ENCODE results near the gene YRDC.
A peak's percentile ranks its signal among the peaks of the same experiment; 100 is the strongest.

YRDC gene

DNA sequence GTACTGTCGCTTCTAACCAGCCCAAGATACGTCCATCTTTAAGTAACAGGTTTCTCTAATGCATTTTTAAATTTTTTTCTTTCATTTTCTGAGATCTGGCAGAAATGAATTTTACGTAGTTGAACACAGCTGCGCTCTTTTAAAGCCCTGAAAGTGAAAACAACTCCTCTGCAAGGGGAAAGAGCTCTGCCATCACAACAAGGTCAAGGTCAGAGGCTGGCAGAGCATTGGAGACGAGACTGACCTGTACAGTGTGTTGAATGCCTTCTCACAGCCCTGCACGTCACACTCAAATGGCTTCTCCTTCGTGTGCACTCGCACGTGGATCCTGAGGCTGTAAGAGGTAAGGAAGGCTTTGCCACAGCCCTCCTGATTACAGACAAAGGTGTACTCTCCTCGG, 31.7 kb upstream of the YRDC start:
- Mint-ChIP-seq H3K27me3 (ENCODE audit: low read depth) (no peaks in the 10 kb centered on the region), H3K4me3 (no peak overlapping the region), H3K4me1 (ENCODE audit: low read depth) (peaks cover 9% of the 10 kb centered on the region), H3K9me3 (no peaks in the 10 kb centered on the region), H3K27ac (no peak overlapping the region), H3K36me3 (ENCODE audit: low read depth) (peaks cover 42% of the 10 kb centered on the region)
- DNase-seq (ENCODE audit: low spot score): no peak

DNA sequence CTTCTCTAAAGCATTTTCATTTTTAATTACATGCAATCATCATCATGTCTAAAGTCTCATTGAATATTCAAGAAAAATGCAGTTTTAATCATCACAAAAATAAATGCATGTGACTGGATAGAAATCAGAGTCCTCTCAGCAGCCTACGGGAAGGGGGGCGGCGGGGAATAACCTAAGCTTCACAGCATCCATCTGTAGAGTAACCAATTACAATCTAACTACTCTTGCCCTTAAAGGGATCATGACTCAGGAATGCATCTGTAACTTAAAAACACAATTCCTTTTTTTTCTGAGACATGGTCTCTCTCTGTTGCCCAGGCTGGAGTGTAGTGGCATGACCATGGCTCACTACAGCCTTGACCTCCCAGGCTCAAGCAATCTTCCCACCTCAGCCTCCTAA, 28.8 kb upstream of the YRDC start:
- Mint-ChIP-seq H3K27me3 (ENCODE audit: low read depth) (no peaks in the 10 kb centered on the region), H3K36me3 (ENCODE audit: low read depth) (peaks cover 49% of the 10 kb centered on the region), H3K4me1 (ENCODE audit: low read depth) (peaks cover 4% of the 10 kb centered on the region), H3K27ac (no peak overlapping the region), H3K9me3 (no peaks in the 10 kb centered on the region), H3K4me3 (no peak overlapping the region)
- no peak for DNase-seq (ENCODE audit: low spot score)

DNA sequence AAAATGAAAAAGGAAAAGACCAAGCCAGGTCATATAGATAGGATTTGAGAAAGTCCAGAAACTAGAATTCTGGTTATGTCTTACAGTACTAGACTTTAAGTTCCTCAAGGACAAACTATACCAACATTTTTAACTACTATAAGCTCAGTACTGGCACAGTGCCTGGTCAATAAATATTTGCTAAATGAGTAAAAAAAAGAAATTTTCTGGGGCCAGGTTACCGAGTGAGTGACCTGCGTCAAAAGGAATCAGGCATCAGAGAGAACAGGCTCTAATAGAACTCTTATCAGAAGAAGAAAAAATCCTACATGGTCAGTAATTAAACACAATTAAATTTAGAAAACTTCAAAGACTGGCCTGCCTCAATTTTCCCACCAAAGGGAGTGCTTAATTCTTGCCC, 23.8 kb upstream of the YRDC start:
- H3K4me1 Mint-ChIP-seq (ENCODE audit: low read depth): no peaks in the 10 kb centered on the region
- DNase-seq (ENCODE audit: low spot score): no peak
- no peaks in the 10 kb centered on the region for H3K9me3 Mint-ChIP-seq
- H3K4me3 Mint-ChIP-seq: no peak overlapping the region
- H3K27me3 Mint-ChIP-seq (ENCODE audit: low read depth): no peaks in the 10 kb centered on the region
- no peak overlapping the region for H3K27ac Mint-ChIP-seq
- H3K36me3 Mint-ChIP-seq (ENCODE audit: low read depth): peaks cover 47% of the 10 kb centered on the region

DNA sequence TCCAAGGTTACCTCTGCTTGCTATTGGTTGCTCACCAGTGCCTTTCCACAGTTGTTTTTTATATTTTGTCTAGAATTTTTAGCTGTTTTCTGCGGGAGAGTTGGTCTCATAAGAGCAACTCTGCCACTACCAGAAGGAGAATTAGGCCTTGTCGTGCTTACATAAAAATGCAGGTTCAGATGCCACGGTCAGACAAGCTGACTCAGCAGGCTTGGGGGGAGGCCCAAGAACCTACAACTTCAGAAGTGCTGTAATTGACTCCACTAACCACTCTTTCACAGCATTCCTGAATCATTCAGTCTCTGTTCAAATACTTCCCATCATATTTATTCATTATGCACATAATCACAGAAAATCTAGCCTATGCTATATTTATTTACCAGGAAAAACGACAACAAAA, 23.1 kb upstream of the YRDC start:
- Mint-ChIP-seq H3K9me3 (no peaks in the 10 kb centered on the region), H3K27ac (no peak overlapping the region), H3K27me3 (ENCODE audit: low read depth) (no peaks in the 10 kb centered on the region), H3K36me3 (ENCODE audit: low read depth) (peaks cover 44% of the 10 kb centered on the region), H3K4me1 (ENCODE audit: low read depth) (no peaks in the 10 kb centered on the region), H3K4me3 (no peak overlapping the region)
- DNase-seq (ENCODE audit: low spot score): no peak

DNA sequence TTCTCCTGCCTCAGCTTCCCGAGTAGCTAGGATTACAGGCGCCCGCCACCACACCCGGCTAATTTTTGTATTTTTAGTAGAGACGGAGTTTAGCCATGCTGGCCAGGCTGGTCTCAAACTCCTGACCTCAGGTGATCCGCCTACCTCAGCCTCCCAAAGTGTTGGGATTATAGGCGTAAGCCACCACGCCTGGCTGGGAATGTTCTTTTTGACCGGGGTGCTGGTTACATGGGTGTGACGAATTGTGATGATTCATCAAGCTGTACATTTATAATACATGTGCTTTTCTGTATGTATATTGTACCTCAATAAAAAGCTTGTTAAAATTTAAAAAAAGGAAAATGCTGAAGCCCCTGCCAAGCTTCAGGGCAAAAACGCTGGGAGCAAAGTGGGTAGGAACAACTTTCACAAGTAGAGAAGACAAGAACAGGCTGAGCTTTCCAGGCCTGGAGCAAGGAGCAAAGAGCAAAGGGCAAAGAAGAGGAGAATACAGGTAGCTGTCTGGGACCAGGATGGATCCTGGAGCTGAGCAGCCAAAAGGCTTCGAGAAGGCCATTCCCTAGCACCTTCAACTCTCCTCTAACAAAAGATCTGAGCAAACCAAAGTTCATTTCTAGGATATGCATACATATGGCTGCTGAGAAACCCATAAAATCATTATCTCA, 20.5 kb upstream of the YRDC start:
- no peaks in the 10 kb centered on the region for H3K27me3 Mint-ChIP-seq (ENCODE audit: low read depth)
- no peak overlapping the region for H3K4me3 Mint-ChIP-seq
- peaks cover 6% of the 10 kb centered on the region for H3K4me1 Mint-ChIP-seq (ENCODE audit: low read depth)
- no peak overlapping the region for H3K27ac Mint-ChIP-seq
- H3K9me3 Mint-ChIP-seq: no peaks in the 10 kb centered on the region
- no peak for DNase-seq (ENCODE audit: low spot score)
- peaks cover 30% of the 10 kb centered on the region for H3K36me3 Mint-ChIP-seq (ENCODE audit: low read depth)

DNA sequence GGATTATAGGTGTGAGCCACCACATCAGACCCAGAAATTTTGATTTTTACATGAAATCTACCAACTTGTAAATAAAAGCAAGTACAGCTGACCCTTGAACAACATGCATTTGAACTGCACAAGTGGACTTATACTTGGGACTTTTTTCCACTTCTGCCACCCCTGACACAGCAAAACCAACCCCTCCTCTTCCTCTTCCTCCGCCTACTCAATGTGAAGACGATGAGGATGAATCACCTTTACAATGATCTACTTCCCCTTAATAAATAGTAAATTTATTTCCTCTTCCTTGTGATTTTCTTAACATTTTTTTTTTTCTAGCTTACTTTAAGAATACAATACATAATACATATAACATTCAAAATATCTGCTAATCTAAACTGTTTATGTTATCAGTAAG, 17.5 kb upstream of the YRDC start:
- no peak overlapping the region for H3K27ac Mint-ChIP-seq
- no peaks in the 10 kb centered on the region for H3K9me3 Mint-ChIP-seq
- H3K4me1 Mint-ChIP-seq (ENCODE audit: low read depth): peaks cover 6% of the 10 kb centered on the region
- peaks cover 34% of the 10 kb centered on the region for H3K36me3 Mint-ChIP-seq (ENCODE audit: low read depth)
- H3K27me3 Mint-ChIP-seq (ENCODE audit: low read depth): no peaks in the 10 kb centered on the region
- DNase-seq (ENCODE audit: low spot score): no peak
- no peak overlapping the region for H3K4me3 Mint-ChIP-seq

DNA sequence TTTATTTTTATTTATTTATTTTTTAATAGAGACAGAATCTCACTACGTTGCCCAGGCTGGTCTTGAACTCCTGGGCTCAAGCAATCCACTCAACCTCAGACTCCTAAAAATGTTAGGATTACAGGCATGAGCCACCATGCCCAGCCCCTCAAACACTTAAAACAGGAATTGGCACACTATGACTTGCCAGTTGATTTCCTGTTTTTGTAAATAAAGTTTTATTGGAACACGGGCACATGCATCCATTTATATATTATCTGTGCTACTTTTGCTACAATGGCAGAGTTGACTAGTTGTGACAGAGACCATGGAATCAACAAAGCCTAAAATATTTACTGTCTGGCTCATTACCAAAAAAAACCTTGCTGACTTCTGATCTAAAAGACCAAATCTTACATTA, 16.0 kb upstream of the YRDC start:
- Mint-ChIP-seq H3K27ac (no peak overlapping the region), H3K4me1 (ENCODE audit: low read depth) (peaks cover 6% of the 10 kb centered on the region), H3K27me3 (ENCODE audit: low read depth) (no peaks in the 10 kb centered on the region), H3K4me3 (no peak overlapping the region), H3K9me3 (no peaks in the 10 kb centered on the region), H3K36me3 (ENCODE audit: low read depth) (peaks cover 37% of the 10 kb centered on the region)
- no peak for DNase-seq (ENCODE audit: low spot score)

DNA sequence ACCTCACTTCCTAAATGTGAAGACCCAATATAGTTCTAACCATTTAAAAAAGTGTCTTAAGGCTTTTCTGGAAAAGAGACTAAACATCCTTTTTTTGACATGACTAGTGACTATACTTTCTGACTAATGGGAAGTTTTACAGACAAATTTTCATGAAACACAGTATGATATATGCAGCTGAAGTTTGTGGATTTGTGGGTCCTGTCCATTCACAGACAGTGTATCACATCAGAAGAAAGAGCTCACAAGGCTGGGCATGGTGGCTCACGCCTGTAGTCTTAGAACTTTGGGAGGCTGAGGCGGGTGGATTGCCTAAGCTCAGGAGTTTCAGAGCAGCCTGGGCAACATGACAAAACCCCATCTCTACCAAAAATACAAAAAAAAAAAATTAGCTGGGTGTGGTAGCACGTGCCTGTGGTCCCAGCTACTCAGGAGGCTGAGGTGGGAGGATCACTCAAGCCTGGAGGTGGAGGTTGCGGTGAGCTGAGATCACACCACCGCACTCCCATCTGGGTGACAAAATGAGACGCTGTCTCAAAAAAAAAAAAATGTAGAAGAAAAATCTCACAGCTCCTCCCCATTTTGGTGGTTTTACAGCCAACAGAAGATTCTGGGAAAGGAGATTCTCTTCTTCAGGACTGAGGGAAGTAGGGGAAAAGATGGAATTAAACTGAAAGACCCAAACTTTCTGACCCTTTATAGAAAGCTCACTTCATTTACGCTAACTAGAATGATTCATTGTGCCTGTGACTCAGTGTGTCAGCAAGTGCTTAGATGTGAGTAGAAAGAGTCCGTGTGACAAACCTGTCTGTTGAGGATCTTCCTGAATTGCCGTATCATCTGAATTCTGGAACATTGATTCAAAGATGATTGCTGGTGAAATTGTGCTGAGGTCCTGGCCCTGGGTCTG, 15.2 kb upstream of the YRDC start:
- Mint-ChIP-seq H3K4me3 (no peak overlapping the region), H3K27ac (no peak overlapping the region), H3K27me3 (ENCODE audit: low read depth) (no peaks in the 10 kb centered on the region), H3K36me3 (ENCODE audit: low read depth) (peaks cover 32% of the 10 kb centered on the region), H3K4me1 (ENCODE audit: low read depth) (peaks cover 6% of the 10 kb centered on the region), H3K9me3 (no peaks in the 10 kb centered on the region)
- DNase-seq (ENCODE audit: low spot score): no peak

DNA sequence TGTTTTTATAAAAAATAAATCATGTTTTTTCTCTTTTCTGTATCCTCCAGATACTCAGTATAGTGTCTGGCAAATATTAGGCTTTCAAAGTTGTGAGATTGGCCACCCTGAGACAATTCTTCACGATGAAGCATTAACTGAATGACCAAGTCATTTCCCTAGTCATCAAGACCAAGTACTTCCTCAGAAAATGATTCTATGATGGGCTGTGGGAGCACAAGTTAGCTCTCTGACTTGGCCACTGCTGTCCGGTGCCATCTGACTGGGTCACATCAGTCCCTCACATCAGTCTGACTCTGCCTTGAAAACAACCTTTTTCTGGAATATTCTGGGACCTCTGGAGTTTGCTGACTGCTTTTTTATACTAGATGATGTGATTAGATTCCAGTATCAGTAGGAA, 13.5 kb upstream of the YRDC start:
- H3K27ac Mint-ChIP-seq: no peak overlapping the region
- H3K36me3 Mint-ChIP-seq (ENCODE audit: low read depth): peaks cover 38% of the 10 kb centered on the region
- peaks cover 6% of the 10 kb centered on the region for H3K4me1 Mint-ChIP-seq (ENCODE audit: low read depth)
- H3K27me3 Mint-ChIP-seq (ENCODE audit: low read depth): no peaks in the 10 kb centered on the region
- DNase-seq (ENCODE audit: low spot score): no peak
- no peak overlapping the region for H3K4me3 Mint-ChIP-seq
- H3K9me3 Mint-ChIP-seq: no peaks in the 10 kb centered on the region

DNA sequence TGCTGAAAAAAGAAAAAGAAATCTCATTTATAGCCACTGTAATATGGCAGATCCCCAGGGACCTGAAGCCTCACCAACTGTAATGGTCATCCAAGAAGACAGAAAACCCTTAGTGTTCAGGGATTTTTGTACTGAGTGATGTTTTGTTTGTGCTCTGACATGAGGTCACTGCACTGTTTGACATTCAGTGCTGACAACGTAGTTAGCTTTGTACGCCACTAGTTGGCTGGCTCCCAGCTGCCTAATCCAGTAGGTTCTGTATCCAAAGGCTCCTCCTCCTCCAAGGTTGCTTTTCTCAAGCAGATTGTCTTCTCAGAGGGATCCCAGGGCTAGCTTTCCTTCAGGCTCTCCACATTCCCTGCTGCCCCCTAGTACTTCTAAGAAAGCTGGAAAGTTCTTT, 9.5 kb upstream of the YRDC start:
- Mint-ChIP-seq H3K36me3 (ENCODE audit: low read depth) (peaks cover 34% of the 10 kb centered on the region), H3K4me3 (no peak overlapping the region), H3K27me3 (ENCODE audit: low read depth) (no peaks in the 10 kb centered on the region), H3K9me3 (no peaks in the 10 kb centered on the region), H3K27ac (no peak overlapping the region), H3K4me1 (ENCODE audit: low read depth) (no peaks in the 10 kb centered on the region)
- no peak for DNase-seq (ENCODE audit: low spot score)

DNA sequence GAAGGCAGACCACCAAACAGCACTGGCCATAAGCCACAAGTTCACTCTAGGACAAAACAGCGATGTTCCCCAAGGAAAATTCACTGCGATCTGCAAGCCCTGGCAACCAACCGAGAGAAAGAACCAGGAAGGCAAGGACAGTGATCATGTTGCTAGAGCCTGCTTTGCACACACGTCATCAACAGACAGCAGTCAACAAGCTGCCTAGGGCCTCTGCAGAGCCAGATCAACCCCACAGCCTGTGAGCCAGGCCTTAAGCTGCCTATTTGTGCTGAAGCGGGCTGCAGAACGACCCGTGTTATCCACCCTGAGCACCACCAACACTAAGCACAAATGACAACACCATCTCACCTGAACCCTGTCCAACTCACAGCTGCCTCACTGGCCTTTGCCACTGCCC, 6.2 kb upstream of the YRDC start:
- Mint-ChIP-seq H3K36me3 (ENCODE audit: low read depth) (peaks cover 18% of the 10 kb centered on the region), H3K27me3 (ENCODE audit: low read depth) (no peaks in the 10 kb centered on the region), H3K4me3 (no peak overlapping the region), H3K27ac (no peak overlapping the region), H3K4me1 (ENCODE audit: low read depth) (peaks cover 9% of the 10 kb centered on the region), H3K9me3 (no peaks in the 10 kb centered on the region)
- no peak for DNase-seq (ENCODE audit: low spot score)

DNA sequence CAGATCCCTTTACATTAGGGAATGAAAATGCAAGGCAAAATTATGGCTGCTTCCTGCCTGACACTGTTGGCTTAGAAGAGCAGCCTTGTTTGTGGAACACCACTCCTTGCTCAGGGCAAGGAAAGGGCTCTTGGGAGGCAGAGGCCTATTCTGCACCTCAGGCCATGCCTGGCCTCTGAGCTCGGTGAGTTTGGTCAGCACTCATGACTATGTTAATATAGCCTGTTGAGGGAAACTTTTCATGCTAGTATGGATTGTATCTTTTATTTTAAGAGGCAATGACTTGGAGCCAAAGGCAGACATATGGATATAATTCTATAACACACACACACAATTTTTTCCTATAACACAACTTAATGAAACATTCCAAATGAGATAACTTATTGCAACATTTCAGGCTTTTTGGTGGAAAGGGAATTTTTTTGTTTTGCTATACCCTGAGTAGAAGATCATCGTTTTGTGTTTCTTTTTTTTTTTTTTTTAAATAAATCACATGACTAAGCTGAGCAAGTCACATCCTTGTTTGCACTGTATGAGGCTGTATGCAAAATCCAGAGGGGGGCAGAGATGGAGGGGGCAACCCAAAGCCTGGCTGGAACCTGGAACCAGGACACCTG, 5.6 kb upstream of the YRDC start:
- Mint-ChIP-seq H3K27me3 (ENCODE audit: low read depth) (no peaks in the 10 kb centered on the region), H3K27ac (no peak overlapping the region), H3K4me3 (no peak overlapping the region), H3K4me1 (ENCODE audit: low read depth) (peaks cover 14% of the 10 kb centered on the region), H3K9me3 (no peaks in the 10 kb centered on the region), H3K36me3 (ENCODE audit: low read depth) (peaks cover 16% of the 10 kb centered on the region)
- no peak for DNase-seq (ENCODE audit: low spot score)

DNA sequence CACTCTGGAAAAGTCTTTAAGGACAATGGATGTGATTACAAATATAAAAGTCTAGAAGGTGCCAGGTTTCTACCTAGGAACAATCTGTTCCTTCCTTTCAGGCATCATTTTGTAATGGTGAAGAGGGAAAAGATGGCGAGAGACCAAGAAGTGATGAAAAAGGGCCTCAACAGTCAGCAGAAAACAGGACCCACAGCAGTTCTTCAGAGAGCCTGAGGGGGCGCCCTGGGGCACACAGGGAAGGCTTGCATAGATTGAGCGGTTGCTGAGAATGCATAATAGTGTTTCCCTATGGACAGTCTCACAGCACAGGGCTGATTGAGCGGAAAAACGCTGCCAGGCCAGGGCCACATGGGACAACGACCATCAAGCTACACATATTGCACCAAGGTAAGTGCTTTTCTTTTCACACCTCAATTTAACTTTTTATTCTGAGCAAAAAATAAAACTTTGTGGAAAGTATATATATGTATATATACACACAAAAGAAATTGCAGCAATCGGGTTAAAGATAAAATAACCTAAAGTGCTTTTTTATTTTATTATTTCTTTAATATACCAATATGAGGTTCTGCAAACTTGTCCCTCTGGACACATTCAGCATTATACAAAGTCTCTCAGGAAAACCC, 3.1 kb upstream of the YRDC start:
- DNase-seq (ENCODE audit: low spot score): peak; percentile 60
- H3K27me3 Mint-ChIP-seq (ENCODE audit: low read depth): no peaks in the 10 kb centered on the region
- H3K4me1 Mint-ChIP-seq (ENCODE audit: low read depth): peaks cover 21% of the 10 kb centered on the region
- peaks cover 20% of the 10 kb centered on the region for H3K36me3 Mint-ChIP-seq (ENCODE audit: low read depth)
- H3K9me3 Mint-ChIP-seq: no peaks in the 10 kb centered on the region
- no peak overlapping the region for H3K4me3 Mint-ChIP-seq
- H3K27ac Mint-ChIP-seq: no peak overlapping the region

DNA sequence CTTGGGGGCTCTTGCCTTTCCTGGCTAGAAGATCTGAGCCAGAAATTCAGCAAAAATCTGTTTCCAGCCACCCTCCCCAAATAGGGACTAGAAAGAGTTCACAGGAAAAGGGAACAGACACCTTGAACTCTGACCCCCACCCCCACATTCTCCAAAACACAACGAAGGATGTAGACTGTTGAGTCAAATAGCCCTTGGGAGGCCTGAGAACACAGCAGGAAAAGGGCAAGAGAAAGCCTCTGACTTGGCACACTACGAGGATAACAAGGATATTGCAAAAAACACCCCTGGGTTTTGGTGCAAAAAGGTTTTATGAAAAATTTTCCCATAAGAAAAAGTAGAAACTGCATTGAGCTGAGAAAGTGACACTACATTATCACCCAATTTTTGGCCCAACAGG, 1.9 kb upstream of the YRDC start:
- no peaks in the 10 kb centered on the region for H3K27me3 Mint-ChIP-seq (ENCODE audit: low read depth)
- no peak overlapping the region for H3K27ac Mint-ChIP-seq
- H3K4me1 Mint-ChIP-seq (ENCODE audit: low read depth): peaks cover 22% of the 10 kb centered on the region
- no peak for DNase-seq (ENCODE audit: low spot score)
- no peaks in the 10 kb centered on the region for H3K9me3 Mint-ChIP-seq
- H3K36me3 Mint-ChIP-seq (ENCODE audit: low read depth): peaks cover 27% of the 10 kb centered on the region
- no peak overlapping the region for H3K4me3 Mint-ChIP-seq
